Fibroblast of lung (primary cell): ENCODE data around the gene IFTAP.

Experiments
- EZH2 ChIP-seq: IDR thresholded peaks from 2 replicates; pipeline ENCODE4 v1.5.1; 2012; ENCODE audit warnings: low read length, control low read depth, mild to moderate bottlenecking; ENCODE audit errors: missing control alignments
- TF ChIP-seq, protein P1 (sequence below), 2 donors: IDR thresholded peaks in 1 of 2; conservative IDR thresholded peaks in 1 of 2; 1 replicate in 1 of 2; 2 replicates in 1 of 2; pipeline ENCODE4 v1.5.1; 2011 to 2012; ENCODE audit warnings: low read length in 2 of 2, control low read depth in 1 of 2, inconsistent platforms in 1 of 2, low read depth in 1 of 2, mild to moderate bottlenecking in 1 of 2

DNA sequence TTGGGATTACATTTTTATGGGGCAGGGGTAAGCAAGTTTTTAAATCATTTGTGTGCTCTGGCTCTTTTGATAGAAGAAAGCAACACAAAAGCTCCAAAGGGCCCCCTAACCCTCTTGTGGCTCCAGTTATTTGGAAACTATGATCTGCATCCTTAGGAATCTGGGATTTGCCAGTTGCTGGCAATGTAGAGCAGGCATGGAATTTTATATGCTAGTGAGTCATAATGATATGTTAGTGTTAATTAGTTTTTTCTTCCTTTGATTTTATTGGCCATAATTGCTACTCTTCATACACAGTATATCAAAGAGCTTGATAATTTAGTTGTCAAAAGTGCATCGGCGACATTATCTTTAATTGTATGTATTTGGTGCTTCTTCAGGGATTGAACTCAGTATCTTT lies 16.4 kb upstream of the IFTAP start:
- TF ChIP-seq, protein P1, sequence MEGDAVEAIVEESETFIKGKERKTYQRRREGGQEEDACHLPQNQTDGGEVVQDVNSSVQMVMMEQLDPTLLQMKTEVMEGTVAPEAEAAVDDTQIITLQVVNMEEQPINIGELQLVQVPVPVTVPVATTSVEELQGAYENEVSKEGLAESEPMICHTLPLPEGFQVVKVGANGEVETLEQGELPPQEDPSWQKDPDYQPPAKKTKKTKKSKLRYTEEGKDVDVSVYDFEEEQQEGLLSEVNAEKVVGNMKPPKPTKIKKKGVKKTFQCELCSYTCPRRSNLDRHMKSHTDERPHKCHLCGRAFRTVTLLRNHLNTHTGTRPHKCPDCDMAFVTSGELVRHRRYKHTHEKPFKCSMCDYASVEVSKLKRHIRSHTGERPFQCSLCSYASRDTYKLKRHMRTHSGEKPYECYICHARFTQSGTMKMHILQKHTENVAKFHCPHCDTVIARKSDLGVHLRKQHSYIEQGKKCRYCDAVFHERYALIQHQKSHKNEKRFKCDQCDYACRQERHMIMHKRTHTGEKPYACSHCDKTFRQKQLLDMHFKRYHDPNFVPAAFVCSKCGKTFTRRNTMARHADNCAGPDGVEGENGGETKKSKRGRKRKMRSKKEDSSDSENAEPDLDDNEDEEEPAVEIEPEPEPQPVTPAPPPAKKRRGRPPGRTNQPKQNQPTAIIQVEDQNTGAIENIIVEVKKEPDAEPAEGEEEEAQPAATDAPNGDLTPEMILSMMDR (conservative IDR thresholded peaks at IDR 0.05 in 1 of 2, IDR thresholded peaks at IDR 0.05 in 1 of 2; ENCODE audit: low read depth in 1 of 2, low read length in 2 of 2) = no peak
- no peak for TF ChIP-seq EZH2
